Tibial nerve (tissue), 3 donors: ENCODE results near the gene P3H3.

Experiments
- POLR2A ChIP-seq, 2 donors: fragments of 450-650 bp; IDR thresholded peaks; one replicate each; pipeline ENCODE4 v1.6.1; 2017; ENCODE audit warnings: antibody characterized with exemption in 2 of 2, mild to moderate bottlenecking in 2 of 2, moderate library complexity in 2 of 2
- TF ChIP-seq, protein P1 (sequence below), 5 experiments: fragments of 200-600 bp in 3 of 5; fragments of 450-650 bp in 2 of 5; sonication (generic) in 3 of 5; IDR thresholded peaks; one replicate each; pipeline ENCODE4 v1.5.1; 2016 to 2019; ENCODE audit warnings: antibody characterized with exemption in 5 of 5, mild to moderate bottlenecking in 3 of 5, moderate library complexity in 2 of 5

DNA sequence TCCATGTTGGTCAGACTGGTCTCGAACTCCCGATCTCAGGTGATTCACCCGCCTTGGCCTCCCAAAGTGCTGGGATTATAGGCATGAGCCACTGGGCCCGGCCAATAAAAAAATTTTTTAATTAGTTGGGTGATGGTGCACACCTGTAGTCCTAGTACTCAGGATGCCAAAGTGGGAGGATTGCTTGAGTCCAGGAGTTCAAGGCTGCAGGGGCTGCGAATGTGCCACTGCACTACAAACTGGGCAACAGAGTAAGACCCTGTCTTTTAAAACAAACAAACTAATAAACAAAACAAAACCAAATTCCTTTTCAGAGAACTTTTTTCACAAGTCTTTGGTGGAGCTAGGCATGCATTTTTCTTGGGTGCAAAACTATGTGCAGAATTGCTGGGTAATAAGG, 55.0 kb downstream of the P3H3 start:
- no peak for TF ChIP-seq POLR2A (IDR thresholded peaks at IDR 0.05)
- TF ChIP-seq, protein P1, sequence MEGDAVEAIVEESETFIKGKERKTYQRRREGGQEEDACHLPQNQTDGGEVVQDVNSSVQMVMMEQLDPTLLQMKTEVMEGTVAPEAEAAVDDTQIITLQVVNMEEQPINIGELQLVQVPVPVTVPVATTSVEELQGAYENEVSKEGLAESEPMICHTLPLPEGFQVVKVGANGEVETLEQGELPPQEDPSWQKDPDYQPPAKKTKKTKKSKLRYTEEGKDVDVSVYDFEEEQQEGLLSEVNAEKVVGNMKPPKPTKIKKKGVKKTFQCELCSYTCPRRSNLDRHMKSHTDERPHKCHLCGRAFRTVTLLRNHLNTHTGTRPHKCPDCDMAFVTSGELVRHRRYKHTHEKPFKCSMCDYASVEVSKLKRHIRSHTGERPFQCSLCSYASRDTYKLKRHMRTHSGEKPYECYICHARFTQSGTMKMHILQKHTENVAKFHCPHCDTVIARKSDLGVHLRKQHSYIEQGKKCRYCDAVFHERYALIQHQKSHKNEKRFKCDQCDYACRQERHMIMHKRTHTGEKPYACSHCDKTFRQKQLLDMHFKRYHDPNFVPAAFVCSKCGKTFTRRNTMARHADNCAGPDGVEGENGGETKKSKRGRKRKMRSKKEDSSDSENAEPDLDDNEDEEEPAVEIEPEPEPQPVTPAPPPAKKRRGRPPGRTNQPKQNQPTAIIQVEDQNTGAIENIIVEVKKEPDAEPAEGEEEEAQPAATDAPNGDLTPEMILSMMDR (IDR thresholded peaks at IDR 0.05), result no peak
